OCI-M2 (cell line): ENCODE results near the gene SRSF4.
"Not testable (repeated sequence)": the region's sequence is repeated elsewhere in the genome, so short reads cannot be mapped to it uniquely, and the experiment has no call there.

Experiments
- DNase-seq: peaks from one replicate; lab custom pipeline; 2025; ENCODE audit not compliant: unreplicated experiment; lab: John Stamatoyannopoulos, UW

SRSF4 gene

GRCh38 chr1:29166291-29166878 lies 15.3 kb downstream of the SRSF4 start:
- no peak for DNase-seq

DNA sequence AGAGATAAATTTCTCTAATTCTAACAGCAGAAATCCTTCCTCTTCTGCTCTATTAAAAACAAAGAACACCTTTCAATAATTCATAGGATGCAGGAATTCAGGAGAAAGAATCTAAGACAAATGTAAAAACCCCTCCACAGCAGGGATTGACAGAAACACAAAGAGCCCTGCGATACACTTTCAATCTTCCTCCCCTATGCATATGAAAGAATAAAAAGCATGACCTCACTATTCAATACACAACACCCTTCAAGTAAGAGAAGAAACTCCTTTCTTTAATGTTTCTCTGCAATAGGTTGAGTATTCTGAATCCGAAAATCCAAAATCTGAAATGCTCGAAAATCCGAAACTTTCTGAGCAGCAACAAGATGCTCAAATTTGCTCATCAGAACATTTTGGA lies 17.1 kb downstream of the SRSF4 start:
- no peak for DNase-seq

GRCh38 chr1:29162476-29163138 lies 19.1 kb downstream of the SRSF4 start:
- DNase-seq = no peak

DNA sequence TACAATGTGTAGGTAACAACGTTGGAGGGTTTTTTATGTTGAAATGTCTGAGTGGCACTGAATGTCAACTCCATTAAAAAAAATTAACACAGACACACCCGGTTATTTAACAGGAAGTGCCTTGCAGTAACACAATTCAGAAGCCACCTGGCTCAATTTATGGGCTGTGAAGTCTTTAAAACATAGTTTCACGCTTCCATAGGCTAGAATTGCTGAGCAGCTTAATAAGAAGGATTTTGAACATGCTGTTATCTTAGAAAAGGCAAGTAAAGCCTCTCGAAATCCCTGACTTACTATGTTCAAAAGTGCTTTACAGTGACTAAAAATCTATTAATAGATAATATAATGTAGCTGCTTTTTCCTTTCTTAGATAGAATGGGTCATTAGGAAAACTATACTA lies 19.7 kb downstream of the SRSF4 start:
- no peak for DNase-seq

GRCh38 chr1:29159773-29160172 lies 21.9 kb downstream of the SRSF4 start:
- no peak for DNase-seq

GRCh38 chr1:29157269-29157601 lies 24.5 kb downstream of the SRSF4 start:
- no peak for DNase-seq

DNA sequence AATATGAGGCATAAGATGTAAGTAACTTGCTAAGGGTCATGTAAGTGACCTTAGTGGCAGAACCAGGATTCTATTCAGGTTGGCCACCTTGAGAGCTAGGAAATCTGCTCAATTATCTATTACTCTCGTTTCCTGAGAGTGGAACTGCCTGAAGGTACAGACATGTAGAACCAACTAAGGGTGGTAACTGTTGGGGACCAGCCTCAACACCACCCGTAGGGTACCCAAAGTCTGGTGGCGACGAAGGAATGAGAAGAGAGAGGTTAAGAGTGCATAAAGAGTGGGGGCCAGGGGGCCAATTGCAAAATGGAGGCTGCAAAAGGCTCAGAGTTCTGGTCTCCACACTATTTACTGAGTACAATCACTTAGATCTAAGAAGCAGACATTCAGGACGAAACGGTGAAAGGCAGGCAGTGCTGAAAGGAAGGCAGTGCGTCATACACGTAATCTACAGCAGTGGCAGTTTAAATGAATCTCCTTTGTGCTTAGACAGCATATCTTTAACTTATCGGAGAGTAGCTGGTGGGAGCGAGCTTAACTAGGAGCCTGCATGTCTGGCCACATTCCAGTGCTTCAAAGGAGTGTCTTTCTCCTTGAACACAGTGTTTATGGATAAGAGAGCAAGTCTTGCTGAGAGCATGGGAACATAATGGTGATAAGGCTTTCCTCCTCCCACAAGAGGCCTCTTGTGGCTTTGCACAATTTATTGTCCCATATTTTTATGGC lies 25.0 kb downstream of the SRSF4 start:
- DNase-seq = peak; percentile 32

DNA sequence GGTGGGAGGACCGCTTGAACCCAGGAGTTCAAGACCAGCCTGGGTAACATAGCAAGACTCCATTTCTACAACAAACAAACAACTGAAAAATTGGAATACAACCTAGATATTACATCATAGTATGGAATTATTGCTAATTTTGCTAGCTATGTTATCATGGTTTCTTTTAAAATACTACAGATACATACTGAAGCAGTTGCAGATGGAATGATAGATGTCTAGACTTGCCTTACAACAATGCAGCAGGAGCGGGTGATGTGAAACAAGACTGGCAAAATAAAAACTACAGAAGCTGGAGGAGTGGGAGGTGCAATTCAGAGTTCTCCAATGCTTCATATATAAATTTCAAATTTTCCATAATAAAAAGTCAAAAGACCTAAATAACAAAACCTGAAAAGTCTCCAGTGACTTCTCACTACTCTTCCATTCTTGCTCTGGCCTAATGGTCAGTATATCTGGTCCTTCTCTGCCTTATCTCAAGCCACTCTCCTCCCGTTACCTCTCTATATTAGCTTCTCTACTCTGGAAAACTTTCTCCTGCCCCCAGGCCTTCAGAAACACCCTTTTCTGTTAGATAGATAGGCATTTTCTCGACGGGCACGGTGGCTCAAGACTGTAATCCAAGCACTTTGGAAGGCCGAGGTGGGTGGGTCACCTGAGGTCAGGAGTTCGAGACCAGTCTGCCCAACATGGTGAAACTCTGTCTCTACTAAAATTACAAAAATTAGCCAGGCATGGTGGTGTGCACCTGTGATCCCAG lies 29.5 kb downstream of the SRSF4 start:
- DNase-seq = no peak

DNA sequence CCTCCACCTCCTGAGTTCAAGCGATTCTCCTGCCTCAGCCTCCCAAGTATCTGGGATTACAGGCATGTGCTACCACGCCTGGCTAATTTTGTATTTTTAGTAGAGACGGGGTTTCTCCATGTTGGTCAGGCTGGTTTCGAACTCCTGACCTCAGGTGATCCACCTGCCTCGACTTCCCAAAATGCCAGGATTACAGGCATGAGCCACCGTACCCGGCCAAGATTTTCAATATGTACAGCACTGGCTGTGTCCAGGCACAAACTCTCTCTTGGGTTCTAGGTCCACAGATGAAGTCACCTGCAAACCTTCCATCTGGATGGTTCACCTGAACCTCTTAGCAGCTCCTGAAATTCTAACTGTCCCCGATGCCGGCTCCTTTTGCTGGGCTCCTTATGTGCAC lies 31.4 kb downstream of the SRSF4 start:
- DNase-seq = not testable (repeated sequence)

- DNase-seq = no peak
Observed at GRCh38 chr1:29148656-29149491, 32.8 kb downstream of the SRSF4 start.

GRCh38 chr1:29145739-29146437 lies 35.8 kb downstream of the SRSF4 start:
- DNase-seq = no peak

- DNase-seq = no peak
Observed at GRCh38 chr1:29144178-29144577, 37.5 kb downstream of the SRSF4 start.

DNA sequence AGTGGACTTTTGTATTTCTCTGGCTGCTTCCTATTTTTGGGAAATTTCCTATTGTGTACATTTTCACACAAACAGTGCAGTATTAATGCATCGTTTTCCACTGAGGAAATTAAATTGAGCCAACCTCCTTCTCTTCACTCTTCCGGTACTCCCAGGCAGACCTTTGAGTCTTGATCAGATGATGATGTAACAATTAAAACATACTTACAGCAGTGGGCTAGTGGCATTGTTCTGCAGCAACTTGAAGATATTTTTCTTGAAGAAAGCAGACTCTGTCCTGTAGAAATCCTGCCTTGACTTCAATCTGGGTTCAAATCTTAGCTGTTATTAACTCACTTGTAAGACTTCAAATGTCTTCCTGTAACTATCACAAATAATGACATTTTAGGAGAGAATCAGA lies 39.0 kb downstream of the SRSF4 start:
- DNase-seq = no peak

DNA sequence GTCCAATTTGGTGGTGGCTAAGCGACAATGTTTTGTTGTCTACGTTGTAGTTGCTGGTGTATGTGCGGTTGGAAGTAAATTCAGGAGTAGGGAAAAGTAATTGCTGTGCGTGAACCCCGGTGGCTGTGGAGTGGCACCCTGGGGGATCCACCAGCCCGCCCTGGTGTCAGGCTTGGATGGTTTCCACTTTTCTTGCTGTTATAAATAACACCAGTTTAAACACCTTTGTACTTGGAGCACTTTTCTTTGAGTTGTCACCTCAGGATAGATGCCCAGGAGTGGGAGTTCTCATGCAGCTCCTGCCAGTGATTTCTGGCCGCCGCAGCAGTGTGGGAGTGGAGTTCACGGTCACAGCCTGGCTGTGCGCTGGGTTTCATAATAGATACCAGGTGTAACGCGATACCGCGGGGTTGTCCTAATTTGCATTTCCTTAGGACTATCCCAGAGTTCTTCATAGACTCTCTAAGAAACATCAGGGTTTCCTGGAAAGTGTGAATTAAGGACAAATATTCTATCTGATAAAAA lies 45.2 kb downstream of the SRSF4 start:
- DNase-seq = no peak

GRCh38 chr1:29134695-29135028 lies 47.0 kb downstream of the SRSF4 start:
- DNase-seq = no peak

GRCh38 chr1:29133861-29134694 lies 47.6 kb downstream of the SRSF4 start:
- DNase-seq = no peak

GRCh38 chr1:29131056-29131455 lies 50.6 kb downstream of the SRSF4 start:
- not testable (repeated sequence) for DNase-seq

- no peak for DNase-seq
Observed at GRCh38 chr1:29129916-29130315, 51.8 kb downstream of the SRSF4 start.

DNA sequence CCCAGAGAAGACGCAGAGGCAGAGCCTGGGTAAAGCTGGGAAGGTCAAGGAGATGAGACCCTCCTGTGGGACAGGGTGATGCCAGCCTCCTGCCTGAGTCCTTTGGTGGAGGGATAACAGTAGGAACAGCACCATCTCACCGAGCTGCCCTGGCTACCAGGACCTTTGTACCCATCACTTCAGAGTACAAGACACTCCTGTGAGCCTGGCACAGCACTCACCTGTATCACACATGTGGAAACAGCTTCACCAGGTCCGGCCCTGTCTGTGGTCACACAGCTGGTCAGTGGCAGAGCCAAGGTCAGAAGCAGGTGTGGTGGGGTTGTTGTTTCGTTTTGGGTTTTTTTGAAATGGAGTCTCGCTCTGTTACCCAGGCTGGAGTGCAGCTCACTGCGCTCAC lies 53.0 kb downstream of the SRSF4 start:
- no peak for DNase-seq
